Esophagus squamous epithelium (tissue), 4 donors: ENCODE results near the gene NEFH.

Experiments
- CTCF ChIP-seq, 6 experiments: fragments of 450-650 bp in 4 of 6; fragments of 200-600 bp in 2 of 6; sonication (generic) in 2 of 6; IDR thresholded peaks; one replicate each; pipeline ENCODE4 v1.5.1; 2016 to 2019; ENCODE audit warnings: antibody characterized with exemption in 6 of 6, mild to moderate bottlenecking in 4 of 6, moderate library complexity in 4 of 6
- POLR2A ChIP-seq, 4 donors: fragments of 450-650 bp; IDR thresholded peaks; one replicate each; pipeline ENCODE4 v1.6.1; 2017; ENCODE audit warnings: antibody characterized with exemption in 4 of 4, mild to moderate bottlenecking in 4 of 4, moderate library complexity in 3 of 4

DNA sequence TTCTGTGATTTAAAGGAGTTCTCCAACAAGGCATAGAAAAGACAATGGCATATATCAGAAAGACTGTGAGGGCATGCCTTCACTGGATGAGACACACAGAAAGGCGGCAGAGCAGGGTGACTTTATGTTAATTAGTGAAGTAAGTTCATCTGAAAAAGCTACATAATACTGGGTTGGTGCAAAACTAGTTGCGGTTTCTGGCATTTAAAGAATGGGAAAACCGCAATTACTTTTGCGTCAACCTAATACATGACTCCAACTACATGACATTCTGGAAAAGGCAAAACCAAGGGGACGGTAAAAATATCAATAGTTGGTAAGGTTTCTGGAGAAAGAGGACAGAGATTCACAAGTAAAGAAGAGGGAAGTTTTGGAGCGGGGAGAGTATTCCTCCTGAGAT is 36.6 kb upstream of the NEFH start:
- TF ChIP-seq CTCF (IDR thresholded peaks at IDR 0.05) (no peak), POLR2A (IDR thresholded peaks at IDR 0.05) (no peak)
